A549 (cell line): ENCODE measurements around the gene EHF.

Source experiments
- CTCF ChIP-seq: fragments of >200 bp; sonication (Bioruptor Twin); formaldehyde crosslinking; IDR thresholded peaks from 3 replicates; pipeline ENCODE4 v1.5.1; 2016
- E2F6 ChIP-seq: IDR thresholded peaks from 2 replicates; pipeline ENCODE4 v1.6.1; 2012; ENCODE audit warnings: low read depth, borderline replicate concordance
- POLR2A ChIP-seq: IDR thresholded peaks from 2 replicates; pipeline ENCODE4 v1.6.1; 2012; ENCODE audit warnings: mild to moderate bottlenecking, low read length
- RFX5 ChIP-seq: fragments of 450-650 bp; IDR thresholded peaks from 2 replicates; pipeline ENCODE4 v1.7.1; 2014; ENCODE audit warnings: antibody characterized with exemption, mild to moderate bottlenecking, moderate library complexity

DNA sequence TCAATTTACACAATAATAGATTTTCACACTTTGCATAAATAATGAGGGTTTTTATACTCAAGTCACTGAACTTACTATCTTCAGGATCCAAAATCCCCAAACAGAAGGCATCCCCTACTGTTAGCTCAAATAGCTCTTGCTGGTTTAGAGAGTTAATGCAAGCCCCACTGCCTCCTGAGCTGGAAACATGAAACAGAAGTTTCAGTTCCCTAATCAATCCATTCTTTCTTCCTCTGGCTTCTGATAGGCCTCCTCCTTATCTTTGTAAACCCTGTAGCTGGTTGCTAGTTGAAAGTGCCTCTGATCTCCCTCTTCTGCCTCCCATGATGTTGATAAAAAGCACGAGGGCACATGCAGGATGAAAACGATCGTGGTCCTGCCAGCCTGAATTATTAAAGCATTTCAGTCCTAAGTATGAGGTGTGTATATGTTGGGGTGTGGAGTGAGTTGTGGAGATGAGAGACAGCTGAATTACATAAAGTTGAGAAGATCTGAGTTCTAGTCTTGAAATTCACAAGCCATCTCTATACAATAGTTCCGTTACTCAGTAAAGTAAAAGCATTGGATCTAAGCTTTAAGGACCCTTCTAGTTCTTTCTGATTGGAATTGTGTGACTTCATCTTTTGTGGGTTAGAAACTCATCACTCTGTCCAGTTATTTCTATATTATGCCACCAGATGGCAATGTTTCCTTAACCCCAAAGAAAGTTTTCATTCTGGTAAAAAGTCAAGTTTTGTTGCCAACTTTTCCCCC lies 35.0 kb upstream of the EHF start:
- TF ChIP-seq RFX5 (no peak), CTCF (peak; percentile 88), POLR2A (no peak), E2F6 (no peak)
